Measurements from ENCODE around the gene CDH4. TPM values are rescaled to one million over a fixed set of nuclear protein-coding genes. Genes with fewer than 3 reads are reported as not detected.

The CDH4 gene
- total RNA-seq, 1 donor from 2014 or later: 39.7 TPM

DNA sequence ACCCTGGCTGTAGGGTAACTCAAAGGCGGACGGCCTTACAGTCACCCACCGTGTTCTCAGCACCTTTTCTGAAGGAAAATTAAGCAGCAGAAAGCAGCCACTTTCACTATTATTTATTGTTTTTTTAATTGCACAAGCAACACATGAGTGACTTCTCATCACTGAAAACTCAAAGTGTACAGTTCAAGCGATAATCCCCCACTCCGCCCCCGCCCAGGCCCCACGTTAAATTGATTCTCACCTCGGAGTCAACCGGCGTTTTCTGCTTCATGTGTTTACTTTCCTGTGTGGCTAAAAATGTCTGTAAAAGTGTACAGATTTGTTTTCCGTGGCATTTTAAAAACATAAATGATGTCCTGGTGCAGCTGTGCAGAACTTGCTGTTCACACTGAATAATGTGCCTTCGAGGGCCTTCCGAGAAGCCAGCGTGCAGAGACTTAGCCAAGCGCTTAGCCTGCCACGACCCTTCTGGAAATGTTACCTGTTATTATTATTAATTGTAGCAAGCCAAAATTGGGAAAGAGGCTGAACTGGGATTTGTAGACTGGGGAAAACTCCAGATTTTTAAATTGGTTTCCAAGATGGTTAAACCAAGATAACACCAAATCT, 335.7 kb downstream of the CDH4 start:
- no peaks in the 10 kb centered on the region for H3K27me3 ChIP-seq (ENCODE audit: control insufficient read depth, insufficient read depth, low read length)
- no peak for DNase-seq (ENCODE audit: low read depth)
- TF ChIP-seq, protein P1, sequence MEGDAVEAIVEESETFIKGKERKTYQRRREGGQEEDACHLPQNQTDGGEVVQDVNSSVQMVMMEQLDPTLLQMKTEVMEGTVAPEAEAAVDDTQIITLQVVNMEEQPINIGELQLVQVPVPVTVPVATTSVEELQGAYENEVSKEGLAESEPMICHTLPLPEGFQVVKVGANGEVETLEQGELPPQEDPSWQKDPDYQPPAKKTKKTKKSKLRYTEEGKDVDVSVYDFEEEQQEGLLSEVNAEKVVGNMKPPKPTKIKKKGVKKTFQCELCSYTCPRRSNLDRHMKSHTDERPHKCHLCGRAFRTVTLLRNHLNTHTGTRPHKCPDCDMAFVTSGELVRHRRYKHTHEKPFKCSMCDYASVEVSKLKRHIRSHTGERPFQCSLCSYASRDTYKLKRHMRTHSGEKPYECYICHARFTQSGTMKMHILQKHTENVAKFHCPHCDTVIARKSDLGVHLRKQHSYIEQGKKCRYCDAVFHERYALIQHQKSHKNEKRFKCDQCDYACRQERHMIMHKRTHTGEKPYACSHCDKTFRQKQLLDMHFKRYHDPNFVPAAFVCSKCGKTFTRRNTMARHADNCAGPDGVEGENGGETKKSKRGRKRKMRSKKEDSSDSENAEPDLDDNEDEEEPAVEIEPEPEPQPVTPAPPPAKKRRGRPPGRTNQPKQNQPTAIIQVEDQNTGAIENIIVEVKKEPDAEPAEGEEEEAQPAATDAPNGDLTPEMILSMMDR (IDR thresholded peaks at IDR 0.05; ENCODE audit: insufficient read depth, low read length, poor library complexity, severe bottlenecking): no peak
- H3K36me3 ChIP-seq (ENCODE audit: control insufficient read depth, insufficient read depth, low read length): no peaks in the 10 kb centered on the region
- H3K4me3 ChIP-seq (ENCODE audit: low read depth, low read length): no peak overlapping the region

- no peaks in the 10 kb centered on the region for H3K27me3 ChIP-seq (ENCODE audit: control insufficient read depth, insufficient read depth, low read length)
- H3K4me3 ChIP-seq (ENCODE audit: low read depth, low read length): no peak overlapping the region
- TF ChIP-seq, protein P1 (IDR thresholded peaks at IDR 0.05; ENCODE audit: insufficient read depth, low read length, poor library complexity, severe bottlenecking): no peak
- no peaks in the 10 kb centered on the region for H3K36me3 ChIP-seq (ENCODE audit: control insufficient read depth, insufficient read depth, low read length)
- peak; percentile 61 for DNase-seq (ENCODE audit: low read depth)
Observed at GRCh38 chr20:61588411-61589385, 336.6 kb downstream of the CDH4 start.

GRCh38 chr20:61590236-61590635, 338.2 kb downstream of the CDH4 start:
- TF ChIP-seq, protein P1 (IDR thresholded peaks at IDR 0.05; ENCODE audit: insufficient read depth, low read length, poor library complexity, severe bottlenecking): no peak
- no peaks in the 10 kb centered on the region for H3K27me3 ChIP-seq (ENCODE audit: control insufficient read depth, insufficient read depth, low read length)
- no peaks in the 10 kb centered on the region for H3K36me3 ChIP-seq (ENCODE audit: control insufficient read depth, insufficient read depth, low read length)
- DNase-seq (ENCODE audit: low read depth): no peak
- no peak overlapping the region for H3K4me3 ChIP-seq (ENCODE audit: low read depth, low read length)

DNA sequence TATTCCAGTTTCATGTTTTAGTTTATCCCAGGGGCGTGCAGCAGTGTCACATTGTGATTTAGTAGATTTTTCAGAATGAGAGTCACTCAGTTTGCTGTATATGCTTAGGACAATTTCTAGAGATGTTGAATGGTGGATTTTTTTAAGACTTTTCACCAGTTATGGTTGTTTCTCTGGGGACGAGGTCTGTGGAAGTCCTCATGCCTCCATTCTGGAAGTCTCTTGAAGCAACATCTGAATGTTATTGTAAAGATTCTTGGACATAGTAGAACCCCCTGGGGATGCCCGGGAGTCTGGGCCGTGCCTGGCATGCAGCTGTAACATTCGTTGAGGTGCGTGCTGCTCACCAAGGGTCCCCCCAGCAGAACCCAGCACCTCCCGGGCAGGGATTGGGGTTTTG, 341.5 kb downstream of the CDH4 start:
- no peaks in the 10 kb centered on the region for H3K27me3 ChIP-seq (ENCODE audit: control insufficient read depth, insufficient read depth, low read length)
- H3K4me3 ChIP-seq (ENCODE audit: low read depth, low read length): no peak overlapping the region
- TF ChIP-seq, protein P1 (IDR thresholded peaks at IDR 0.05; ENCODE audit: insufficient read depth, low read length, poor library complexity, severe bottlenecking): no peak
- DNase-seq (ENCODE audit: low read depth): no peak
- H3K36me3 ChIP-seq (ENCODE audit: control insufficient read depth, insufficient read depth, low read length): no peaks in the 10 kb centered on the region

DNA sequence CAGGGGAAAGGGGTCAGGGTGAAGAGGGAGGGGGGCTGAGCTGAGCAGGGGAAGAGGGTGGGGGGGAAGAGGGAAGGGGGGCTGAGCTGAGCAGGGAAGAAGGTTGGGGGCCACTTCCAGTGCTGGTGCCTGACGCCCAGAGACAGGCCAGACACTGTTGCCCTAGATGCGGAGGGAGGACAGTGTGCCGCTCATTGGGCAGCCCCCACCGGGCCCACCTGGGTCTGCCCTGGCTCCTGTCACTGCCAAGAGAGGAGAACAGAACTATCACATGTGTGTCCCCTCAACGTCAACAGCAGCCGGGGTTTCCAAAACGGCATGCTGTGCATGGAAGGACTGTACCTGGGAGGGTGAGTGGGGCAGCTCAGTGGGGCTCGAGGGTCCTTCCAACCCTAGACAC, 342.1 kb downstream of the CDH4 start:
- H3K27me3 ChIP-seq (ENCODE audit: control insufficient read depth, insufficient read depth, low read length): no peaks in the 10 kb centered on the region
- no peaks in the 10 kb centered on the region for H3K36me3 ChIP-seq (ENCODE audit: control insufficient read depth, insufficient read depth, low read length)
- H3K4me3 ChIP-seq (ENCODE audit: low read depth, low read length): no peak overlapping the region
- DNase-seq (ENCODE audit: low read depth): no peak
- TF ChIP-seq, protein P1 (IDR thresholded peaks at IDR 0.05; ENCODE audit: insufficient read depth, low read length, poor library complexity, severe bottlenecking): no peak
